GM21528 (cell line): Measurements from ENCODE around the gene NRF1.

Experiments used
- ATAC-seq: cut with Tn5 transposase; IDR thresholded peaks from one replicate; pipeline ENCODE4 v1.9.1; 2021; ENCODE audit warnings: mild to moderate bottlenecking, moderate library complexity; ENCODE audit not compliant: unreplicated experiment, low FRiP score

Gene NRF1

DNA sequence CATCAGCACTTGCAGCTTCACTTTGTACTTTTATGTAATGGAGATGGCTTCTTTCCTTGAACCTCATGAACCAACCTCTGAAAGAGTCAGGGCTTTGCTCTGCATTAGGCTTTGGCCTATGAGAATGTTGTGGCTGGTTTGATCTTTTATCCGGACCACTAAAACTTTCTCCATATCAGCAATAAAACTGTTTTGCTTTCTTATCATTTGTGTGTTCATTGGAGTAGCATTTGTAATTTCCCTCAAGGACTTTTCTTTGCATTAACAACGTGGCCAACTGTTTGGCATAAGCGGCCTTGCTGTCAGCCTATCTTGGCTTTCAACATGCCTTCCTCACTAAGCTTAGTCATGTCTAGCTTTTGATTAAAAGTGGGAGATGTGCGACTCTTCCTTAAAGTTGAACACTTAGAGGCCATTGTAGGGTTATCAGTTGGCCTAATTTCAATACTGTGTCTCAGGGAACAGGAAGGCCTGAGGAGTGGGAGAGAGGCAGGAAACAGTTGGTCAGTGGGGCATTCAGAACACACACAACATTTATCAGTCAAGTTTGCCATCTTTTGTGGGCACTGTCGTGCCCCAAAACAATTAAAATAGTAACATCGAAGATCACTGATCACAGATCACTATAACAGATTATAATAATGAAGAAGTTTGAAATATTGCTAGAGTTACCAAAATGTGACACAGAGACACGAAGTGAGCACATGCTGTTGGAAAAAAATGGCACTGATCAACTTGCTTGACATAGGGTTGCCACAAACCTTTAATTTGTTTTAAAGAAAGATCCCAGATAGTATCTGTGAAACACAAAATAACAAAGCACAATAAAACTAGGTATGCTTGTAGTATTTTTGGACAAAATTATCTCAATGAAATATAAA, 64.7 kb downstream of the NRF1 start:
- ATAC-seq: no peak

DNA sequence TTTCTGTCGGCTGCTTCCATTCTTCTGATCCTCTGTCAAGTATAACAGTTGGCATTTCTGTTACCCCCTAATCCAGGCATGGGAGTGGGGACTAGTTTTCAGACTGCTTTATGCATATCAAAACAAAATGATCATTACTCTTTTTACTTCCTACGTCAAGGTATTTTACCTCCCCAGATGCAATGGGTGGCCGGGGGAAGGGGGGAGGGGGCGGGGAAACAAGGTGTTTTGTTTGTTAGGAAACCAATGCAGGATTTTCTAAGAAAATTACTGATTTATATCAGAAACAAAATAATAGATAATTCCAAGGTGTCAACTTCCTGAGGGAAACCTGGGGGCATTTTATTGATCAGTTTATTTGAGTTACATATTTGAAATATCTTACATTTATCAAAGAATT, 66.3 kb downstream of the NRF1 start:
- no peak for ATAC-seq

DNA sequence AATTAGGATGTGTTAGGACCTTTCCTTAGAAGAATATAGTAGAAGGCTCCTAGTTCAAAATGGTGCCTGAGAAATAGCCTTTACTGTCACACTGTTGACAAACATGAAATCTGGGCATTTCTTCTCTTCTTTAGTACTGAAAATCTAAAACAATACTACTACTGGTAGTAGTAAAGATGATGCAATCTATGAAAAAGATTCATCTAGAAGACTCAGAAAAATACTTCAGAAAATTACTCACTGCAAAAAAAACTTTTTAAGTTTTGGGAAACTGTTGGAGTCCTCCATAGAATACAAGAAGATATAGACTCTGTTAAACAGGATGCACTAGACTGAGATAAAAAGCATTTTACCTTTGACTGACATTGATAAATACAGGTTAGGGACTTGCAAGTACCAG, 67.1 kb downstream of the NRF1 start:
- no peak for ATAC-seq

DNA sequence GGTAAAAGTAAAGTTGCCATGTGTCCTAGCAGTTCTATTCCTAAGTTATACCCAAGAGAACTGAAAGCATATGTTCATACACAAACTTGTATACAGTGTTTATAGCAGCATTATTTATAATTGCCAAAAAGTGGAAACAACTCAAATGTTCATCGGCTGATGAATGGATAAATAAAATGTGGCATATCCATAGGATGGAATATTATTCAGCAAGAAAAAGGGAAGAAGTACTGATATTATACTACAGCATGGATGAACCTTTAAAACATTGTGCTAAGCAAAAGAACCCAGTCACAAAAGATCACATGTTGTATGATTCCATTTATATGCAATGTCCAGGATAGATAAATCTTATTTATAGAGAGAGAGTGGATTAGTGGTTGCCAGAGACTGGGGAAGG, 68.9 kb downstream of the NRF1 start:
- ATAC-seq: no peak

DNA sequence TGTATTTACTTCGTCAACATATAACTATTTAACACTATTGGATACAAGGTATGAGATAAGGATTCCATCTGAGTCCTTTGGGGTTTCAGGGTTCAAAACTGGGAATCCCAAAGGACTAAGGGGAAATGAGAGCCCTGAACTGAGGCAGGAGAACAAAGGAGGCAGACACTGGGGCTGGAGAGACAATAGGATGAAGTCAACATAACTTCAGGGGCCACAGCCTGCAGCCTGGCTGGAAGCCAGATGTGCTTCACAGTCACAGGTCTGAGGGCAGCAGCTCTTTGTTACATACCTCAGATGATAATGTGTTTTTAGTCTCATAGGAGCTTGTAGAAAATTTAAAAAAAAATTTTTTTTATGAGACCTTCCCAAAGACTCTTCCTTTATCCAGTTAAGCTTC, 73.3 kb downstream of the NRF1 start:
- no peak for ATAC-seq

DNA sequence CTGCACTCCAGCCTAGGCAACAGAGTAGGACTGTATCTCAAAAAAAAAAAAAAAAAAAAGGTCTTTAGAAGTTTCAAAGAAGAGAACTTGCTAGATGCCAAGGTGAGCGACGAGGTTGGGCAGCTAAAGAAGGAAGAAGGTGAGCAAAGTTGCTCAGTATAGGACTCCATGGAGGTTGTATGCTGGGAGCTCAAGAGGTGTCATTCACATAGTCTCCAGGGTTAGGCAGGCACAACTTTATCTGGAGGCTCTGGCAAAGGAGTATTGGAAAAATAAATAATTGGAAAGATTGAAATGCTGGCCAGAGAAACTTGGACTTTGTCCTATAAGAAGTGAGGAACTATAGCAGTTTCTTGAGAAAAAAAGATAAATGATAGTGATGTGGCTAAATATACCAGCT, 74.5 kb downstream of the NRF1 start:
- ATAC-seq: no peak

DNA sequence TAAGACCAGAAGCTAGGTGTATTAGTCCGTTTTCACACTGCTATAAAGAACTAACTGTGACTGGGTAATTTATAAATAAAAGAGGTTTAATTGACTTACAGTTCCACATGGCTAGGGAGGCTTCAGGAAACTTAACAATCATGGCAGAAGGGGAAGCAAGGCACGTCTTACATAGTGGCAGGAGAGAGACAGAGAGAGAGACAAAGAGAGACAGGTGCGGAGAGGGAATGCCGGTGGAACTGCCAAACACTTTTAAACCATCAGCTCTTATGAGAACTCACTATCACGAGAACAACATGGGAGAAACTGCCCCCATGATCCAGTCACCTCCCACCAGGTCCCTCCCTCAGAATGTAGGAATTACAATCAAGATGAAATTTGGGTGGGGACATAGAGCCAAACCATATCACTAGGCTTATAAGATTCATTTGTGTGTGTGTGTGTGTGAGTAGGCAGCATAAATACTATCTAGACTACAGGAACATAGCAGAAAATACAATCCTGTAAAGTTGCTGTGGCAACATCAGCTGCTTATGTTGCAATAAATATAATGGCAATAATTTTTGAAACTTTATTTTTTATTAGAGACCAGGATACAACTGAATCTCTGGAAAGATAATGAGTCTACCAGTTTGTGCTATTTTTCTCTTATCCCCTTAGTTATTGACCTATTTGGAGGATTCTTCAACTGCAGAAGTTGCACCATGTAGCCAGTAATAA, 77.1 kb downstream of the NRF1 start:
- ATAC-seq: no peak

DNA sequence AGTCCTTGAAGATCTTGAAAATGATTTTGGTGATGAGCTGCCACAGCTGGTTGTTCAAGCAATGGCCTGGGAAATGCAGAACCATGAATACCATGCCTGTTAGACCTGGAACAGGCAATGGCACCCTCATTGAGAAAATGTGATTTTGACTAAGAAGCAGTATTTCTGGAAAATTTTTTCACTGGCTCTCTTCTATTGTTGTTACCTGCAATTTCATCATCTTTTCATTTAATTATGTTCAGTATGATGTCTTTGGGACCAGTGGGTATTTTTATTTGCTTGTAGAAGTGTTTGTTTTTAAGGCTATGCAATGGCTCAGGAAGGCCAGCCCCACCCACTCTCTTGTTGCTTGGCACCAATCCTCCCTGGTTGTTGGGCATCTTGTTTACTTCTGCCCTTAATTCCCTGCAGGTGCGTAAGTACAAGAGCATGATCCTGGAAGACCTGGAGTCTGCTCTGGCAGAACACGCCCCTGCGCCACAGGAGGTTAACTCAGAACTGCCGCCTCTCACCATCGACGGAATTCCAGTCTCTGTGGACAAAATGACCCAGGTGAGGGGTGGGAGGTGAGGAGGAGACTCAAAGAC, 78.6 kb downstream of the NRF1 start:
- ATAC-seq: no peak

DNA sequence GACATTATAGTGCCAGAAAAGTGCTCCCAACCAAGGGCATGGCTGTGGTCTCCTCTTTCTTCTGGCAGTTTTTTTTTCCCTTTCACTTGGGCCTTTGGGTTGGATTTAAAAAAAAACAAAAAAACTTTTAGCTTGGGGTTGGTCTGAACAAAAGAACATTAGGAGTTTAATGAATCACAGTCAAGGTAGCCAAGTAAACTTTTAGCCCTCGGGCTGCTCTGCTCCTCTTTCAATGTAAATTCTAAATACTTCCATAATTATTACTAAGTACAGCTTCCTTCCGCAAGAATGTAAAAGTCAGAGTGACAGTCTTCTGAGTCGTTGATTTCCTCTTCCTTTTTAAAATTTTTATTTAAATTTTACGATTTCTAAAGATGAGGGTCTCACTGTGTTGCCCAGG, 79.2 kb downstream of the NRF1 start:
- no peak for ATAC-seq

DNA sequence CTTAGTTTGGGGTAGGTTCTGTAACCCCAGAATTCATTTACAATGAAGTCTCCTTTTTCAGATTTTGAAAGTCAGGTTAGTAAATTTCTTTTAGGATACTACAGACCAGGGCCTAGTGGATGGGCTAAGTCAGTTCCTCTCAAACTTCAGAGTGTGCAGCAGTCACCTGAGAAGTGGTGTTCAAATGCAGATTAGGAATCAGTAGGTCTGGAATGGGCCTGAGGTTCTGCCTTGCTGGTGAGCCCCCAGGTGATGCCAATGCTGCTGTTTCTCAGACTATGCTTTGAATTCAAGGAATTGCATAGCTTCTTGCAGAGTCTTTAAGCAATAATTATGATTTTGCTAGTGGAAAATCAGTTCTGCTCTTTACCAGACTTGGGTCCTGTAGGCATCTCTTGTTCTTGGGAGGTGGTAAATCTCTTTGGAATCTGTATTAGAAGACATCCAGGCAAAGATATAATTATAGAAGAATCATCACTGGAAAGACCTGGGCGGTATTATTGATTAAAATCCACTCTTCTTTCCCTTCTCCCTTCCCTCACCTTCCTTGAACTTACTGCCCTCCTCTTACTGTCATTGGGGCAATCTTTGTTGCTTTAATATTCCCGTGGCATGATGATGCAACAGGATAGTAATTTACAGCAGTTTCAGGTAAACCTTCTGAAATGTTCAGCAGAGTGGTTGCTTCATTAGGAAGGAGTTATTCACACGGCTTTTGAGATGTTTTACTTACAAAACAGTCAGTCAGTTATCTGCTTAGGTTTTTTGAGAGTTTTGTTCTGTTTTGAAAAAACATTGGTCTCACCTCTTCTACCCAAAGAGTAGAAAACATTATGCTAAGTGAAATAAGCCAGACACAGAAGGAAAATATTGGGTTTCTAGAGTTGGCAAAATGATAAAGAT, 87.2 kb downstream of the NRF1 start:
- ATAC-seq: no peak

DNA sequence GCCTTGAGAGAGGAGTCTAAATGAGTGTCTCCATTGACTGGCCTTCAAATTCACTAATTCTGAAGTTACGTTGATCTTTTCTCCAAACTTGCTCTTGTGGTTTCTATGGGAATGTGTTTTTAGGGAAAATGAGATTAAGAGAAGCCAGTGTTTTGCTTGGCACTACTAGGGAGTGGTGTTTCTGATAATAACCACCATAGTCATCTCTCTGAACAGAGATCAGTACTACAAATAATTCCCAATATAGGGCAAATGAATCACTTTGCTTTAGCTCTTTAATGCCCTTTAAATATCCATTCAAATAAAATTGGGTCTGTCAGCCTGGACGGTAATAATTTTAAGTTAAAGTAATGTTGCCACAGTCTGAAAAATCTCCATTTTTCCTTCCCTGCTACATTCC, 90.8 kb downstream of the NRF1 start:
- ATAC-seq: no peak

DNA sequence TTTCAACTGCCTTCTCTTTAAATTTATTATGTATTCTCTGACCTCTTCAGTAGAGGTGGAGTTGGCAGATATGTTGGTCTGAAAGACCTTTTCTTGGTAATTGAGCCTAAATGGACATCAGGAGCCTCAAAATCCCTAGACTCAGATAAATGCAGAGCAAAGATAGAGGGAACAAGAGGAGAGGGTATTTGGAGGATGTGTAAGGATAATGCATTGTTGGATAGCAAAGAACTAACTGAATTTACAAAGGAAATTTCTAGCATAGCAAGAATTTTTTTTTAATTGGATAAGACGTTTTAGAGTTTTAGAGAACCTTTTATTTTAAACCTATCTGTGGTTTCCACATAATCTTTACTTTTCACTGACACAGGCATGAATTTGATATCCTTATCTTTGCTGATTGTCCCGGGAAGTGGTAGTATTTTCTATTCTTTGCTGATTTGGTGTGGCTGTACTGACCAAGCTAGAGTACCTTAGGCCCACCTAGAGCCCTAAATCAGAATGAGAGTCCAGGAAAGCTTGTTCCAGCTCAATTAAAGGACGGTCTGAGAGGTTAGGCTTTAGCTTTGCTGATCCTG, 91.3 kb downstream of the NRF1 start:
- no peak for ATAC-seq

DNA sequence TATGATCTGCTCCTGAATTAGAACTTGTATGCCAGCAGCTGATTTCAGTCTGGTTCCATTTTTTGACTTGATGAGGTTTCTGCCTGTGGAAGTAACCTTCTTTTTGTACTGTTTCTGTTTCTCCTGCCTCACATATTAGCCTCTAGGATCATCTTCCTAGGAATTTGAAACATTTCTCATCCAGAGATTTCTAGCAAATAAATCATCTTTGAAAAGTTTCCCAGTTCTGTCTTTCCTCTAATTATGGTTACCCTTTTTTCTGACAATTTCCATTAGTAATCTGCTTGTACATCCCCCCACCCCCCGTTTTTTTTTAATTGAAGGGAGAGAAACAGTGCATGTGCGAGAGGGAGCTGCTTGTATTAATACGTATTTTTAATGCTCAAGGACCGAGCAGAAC, 92.2 kb downstream of the NRF1 start:
- no peak for ATAC-seq

DNA sequence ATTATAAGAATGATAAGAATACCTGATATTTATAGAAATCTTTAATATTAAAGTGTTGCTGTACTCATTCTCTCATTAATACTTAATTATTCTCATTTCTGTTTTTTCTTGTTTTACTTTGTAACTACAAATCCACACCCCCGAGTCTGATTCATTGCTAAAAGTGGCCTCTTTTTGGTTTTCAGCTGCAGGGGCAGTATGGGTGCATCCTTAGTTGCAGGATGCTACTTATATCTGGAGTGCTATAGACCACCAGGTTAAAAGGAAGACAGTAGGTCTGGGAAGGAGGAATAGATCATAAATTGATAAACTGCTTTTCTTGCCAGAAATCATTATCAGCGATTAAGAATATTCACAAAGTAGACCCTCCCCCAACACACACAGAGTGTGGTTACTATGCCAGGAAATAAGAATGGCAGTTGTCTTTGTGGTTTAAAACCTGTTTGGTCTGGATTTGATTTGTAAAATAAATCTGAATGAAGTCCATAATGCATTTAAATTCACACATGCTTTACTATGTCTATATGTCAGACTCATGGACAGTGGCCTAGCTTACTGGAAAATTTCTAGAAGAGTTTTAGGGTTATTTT, 96.5 kb downstream of the NRF1 start:
- ATAC-seq: no peak

DNA sequence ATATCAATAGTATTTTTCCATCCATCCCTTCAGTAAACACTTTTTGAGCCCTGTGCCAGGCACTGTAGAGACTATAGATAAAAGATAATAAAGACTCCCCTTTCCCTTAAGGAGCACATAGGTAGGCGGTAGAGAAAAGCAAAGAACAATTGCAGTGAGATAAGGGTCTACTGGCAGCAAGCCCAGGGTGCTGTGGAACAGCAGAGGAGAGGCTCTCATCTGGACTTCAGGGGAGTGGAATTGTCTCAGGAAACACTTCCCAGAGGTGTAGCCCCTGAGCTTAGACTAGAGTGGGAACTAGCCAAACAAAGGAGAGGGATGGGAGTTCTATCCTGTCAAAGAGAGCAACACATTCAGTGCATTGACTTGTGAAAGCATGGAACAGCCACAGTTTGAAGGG, 102.0 kb downstream of the NRF1 start:
- ATAC-seq: no peak

DNA sequence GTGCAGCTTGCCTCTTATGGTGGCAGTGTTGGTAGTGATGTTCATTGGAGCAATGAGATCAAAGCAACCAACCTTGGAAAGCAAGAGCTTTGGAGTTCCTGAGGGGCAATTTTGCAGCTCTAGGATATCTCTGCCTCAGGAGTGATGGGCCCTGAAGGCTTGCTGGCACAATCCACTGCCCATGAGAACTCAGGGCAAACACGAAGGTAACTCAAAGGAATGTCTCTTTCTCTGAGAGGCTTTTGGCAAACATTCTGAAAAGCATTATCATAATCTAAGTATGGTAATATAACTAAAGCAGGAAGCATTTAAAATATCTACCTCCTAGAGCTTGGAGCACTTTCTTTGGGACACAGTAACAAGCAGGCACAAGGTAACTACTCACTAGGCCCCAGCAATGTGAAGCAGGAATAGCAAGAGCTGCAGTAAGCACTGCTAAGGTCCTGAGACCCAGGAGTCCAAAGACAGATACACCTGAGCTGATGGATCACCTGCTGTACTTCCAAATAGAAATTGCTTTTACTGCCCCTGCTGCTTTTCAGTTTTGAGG, 103.1 kb downstream of the NRF1 start:
- ATAC-seq: no peak

DNA sequence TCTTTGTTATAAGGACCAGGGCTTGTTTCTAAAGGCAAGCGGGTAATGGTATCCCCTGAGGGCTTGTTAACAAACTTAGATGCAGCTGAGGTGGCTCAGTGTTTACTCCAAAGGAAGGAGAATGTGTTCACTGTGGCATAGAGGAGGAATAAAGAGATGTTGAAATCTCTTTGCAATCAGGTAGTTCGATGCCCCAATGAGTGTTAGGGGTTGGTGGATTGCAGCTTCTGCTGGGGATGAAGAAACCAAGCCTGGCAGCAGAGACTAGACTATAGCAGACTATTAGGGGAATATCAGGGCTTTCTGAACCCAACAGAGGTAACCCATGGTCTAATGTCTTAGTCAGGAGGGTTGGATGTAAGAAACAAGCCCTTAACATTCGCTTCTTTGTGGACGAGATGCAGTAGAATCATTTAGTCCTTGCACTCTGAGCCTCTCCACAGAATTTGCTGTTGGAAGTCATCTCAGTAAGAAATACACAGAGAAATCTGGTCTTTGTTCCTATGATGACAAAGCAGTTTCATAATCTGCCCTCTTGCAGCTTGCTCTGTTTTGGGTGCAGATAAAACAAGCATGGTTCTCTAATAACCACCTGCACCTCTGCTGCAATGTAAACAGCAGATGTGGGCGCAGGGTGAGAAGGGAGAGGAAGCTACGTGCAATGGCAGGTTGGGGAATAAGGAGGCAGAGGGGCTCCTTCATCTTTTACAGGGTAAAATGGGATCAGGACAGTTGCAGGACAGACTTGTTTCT, 108.6 kb downstream of the NRF1 start:
- ATAC-seq: no peak

DNA sequence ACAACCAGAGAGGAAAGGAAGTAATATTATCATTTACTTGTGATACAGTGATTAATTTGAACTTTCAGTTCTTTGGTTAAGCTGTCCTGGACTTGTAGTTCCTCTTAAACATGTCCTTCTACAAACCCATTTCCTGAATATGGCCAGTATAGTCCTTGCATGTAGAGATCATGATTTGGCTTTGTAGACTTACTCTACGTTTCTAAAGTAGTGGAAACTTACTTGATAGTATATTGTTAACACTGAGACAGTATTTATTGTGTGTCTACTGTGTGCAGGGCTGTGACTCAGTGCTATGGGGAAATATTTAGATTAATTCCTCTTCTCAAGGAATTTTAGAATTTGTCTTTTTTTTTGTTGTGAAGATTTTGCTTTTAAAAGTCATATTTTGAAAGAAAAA, 109.5 kb downstream of the NRF1 start:
- ATAC-seq: no peak

DNA sequence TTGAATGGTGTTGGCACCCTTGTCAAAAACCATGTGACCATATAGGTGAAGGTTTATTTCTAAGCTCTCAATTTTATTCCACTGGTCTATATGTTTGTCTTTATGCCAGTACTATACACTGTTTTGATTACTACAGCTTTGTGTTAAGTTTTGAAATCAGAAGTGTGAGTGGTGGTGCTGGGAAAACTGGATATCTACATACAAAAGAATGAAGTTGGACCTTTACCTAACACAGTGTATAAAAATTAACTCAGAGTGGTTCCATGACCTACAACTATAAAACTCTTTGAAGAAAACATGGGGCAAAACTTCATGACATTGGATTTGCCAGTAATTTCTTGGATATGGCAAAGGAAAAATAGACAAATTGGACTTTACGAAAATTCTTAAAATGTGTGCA, 112.2 kb downstream of the NRF1 start:
- no peak for ATAC-seq
